ENCODE measurements around the gene SPATS2L.

SPATS2L gene

GRCh38 chr2:200311139-200311538, 4.6 kb downstream of the SPATS2L start:
- Histone ChIP-seq H3K4me2 (no peak overlapping the region), H4K20me1 (peaks cover 0 to 71% (median 37%) of the 10 kb centered on the region in 11 experiments; a peak in 15 of 22 replicates), H3K36me3 (peaks cover 0 to 7% (median 0%) of the 10 kb centered on the region in 11 experiments; a peak in 2 of 22 replicates), H3K9me3 (replicated peaks in 1 of 11) (no peaks in the 10 kb centered on the region), H3K4me1 (peaks cover 13 to 31% (median 19%) of the 10 kb centered on the region in 10 experiments), H3K9ac (no peak overlapping the region), H3K27me3 (no peaks in the 10 kb centered on the region), H3K27ac (no peak overlapping the region), H3K4me3 (no peak overlapping the region)
- TF ChIP-seq Cebpa-rat (IDR thresholded peaks at IDR 0.05): no peak

DNA sequence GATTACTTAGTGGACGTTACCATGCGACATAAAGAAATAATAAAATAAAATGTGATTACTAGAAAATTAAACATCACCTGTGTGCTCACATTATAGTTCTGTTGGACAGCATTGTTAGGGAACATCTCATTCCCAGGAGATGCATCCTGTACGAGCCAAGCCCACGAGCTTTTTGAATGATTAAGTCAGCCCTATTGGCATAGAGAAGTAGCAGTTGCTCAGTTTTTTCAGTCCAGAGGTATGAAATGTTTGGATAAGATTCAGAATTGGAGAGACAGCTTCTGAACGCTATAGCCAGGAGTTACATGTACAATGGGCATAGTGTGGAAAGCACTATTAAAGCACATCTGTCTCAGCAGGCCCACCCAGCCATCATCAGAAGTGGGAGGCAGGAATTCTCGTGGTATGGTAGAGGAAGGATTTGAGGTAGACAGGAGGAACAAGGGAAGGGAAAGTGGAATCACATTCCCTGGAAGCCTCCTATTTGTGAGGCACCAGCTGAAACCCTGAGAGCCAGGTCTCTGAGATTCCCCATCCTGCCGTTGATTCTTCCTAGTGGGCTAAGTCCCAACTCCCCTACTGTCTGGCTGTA, 8.6 kb downstream of the SPATS2L start:
- Histone ChIP-seq H3K4me2 (peak overlapping the region in 3 of 11 experiments; percentile 25 to 35 (median 35); a peak in 6 of 22 replicates), H4K20me1 (peaks cover 4 to 92% (median 45%) of the 10 kb centered on the region in 11 experiments; a peak in 15 of 22 replicates), H3K9ac (no peak overlapping the region), H3K36me3 (peaks cover 0 to 13% (median 0%) of the 10 kb centered on the region in 11 experiments; a peak in 4 of 22 replicates), H3K27me3 (no peaks in the 10 kb centered on the region), H3K4me1 (peaks cover 13 to 36% (median 19%) of the 10 kb centered on the region in 10 experiments), H3K4me3 (no peak overlapping the region), H3K27ac (no peak overlapping the region), H3K9me3 (replicated peaks in 1 of 11) (no peaks in the 10 kb centered on the region)
- no peak for TF ChIP-seq Cebpa-rat (IDR thresholded peaks at IDR 0.05)

GRCh38 chr2:200317975-200318374, 11.5 kb downstream of the SPATS2L start:
- Histone ChIP-seq H3K36me3 (peaks cover 0 to 8% (median 0%) of the 10 kb centered on the region in 11 experiments; a peak in 4 of 22 replicates), H3K27me3 (no peaks in the 10 kb centered on the region), H3K9ac (no peak overlapping the region), H3K4me3 (no peak overlapping the region), H3K4me2 (peak overlapping the region in 3 of 11 experiments; percentile 0 to 51 (median 20); a peak in 1 of 22 replicates), H3K4me1 (peaks cover 13 to 36% (median 19%) of the 10 kb centered on the region in 10 experiments), H4K20me1 (peaks cover 4 to 72% (median 37%) of the 10 kb centered on the region in 11 experiments; a peak in 15 of 22 replicates), H3K9me3 (replicated peaks in 1 of 11) (no peaks in the 10 kb centered on the region), H3K27ac (no peak overlapping the region)
- TF ChIP-seq Cebpa-rat (IDR thresholded peaks at IDR 0.05): no peak

- Histone ChIP-seq H3K4me3 (no peak overlapping the region), H3K4me2 (no peak overlapping the region), H3K9me3 (replicated peaks in 1 of 11) (no peaks in the 10 kb centered on the region), H3K9ac (no peak overlapping the region), H3K36me3 (peaks cover 0 to 8% (median 0%) of the 10 kb centered on the region in 11 experiments; a peak in 3 of 22 replicates), H4K20me1 (peaks cover 0 to 70% (median 37%) of the 10 kb centered on the region in 11 experiments; a peak in 16 of 22 replicates), H3K4me1 (peaks cover 13 to 36% (median 19%) of the 10 kb centered on the region in 10 experiments), H3K27ac (no peak overlapping the region), H3K27me3 (no peaks in the 10 kb centered on the region)
- TF ChIP-seq Cebpa-rat (IDR thresholded peaks at IDR 0.05): no peak
These were observed 12.5 kb downstream of the SPATS2L start for GRCh38 chr2:200318940-200319435.

GRCh38 chr2:200319548-200320337, 13.2 kb downstream of the SPATS2L start:
- Histone ChIP-seq H3K9me3 (replicated peaks in 1 of 11) (no peaks in the 10 kb centered on the region), H3K4me1 (peaks cover 13 to 36% (median 19%) of the 10 kb centered on the region in 10 experiments), H3K4me2 (no peak overlapping the region), H3K36me3 (peaks cover 0 to 8% (median 0%) of the 10 kb centered on the region in 11 experiments; a peak in 3 of 22 replicates), H3K4me3 (no peak overlapping the region), H3K27ac (no peak overlapping the region), H4K20me1 (peaks cover 0 to 71% (median 35%) of the 10 kb centered on the region in 11 experiments; a peak in 16 of 22 replicates), H3K27me3 (no peaks in the 10 kb centered on the region), H3K9ac (no peak overlapping the region)
- no peak for TF ChIP-seq Cebpa-rat (IDR thresholded peaks at IDR 0.05)

DNA sequence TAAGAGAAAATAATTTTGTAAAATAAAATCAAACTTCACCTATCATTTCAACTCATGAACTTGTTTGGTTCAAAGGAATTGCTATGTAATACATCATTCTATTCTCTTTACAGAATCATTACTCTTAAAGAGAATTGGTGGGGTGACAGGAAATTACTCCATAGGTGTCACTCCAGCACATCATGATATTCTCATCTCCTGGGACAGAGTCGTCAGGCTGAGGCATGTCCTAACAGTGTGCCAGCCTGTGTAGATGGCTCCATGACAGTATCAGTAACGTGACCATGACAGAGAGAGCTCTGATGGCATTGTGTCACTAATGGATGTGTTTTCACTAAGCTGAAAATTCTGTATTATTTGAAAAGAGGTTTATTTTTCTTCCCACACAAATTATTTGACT, 13.9 kb downstream of the SPATS2L start:
- no peak overlapping the region for H3K27ac ChIP-seq
- TF ChIP-seq Cebpa-rat (IDR thresholded peaks at IDR 0.05): no peak
- H3K36me3 ChIP-seq: peaks cover 0 to 8% (median 0%) of the 10 kb centered on the region in 11 experiments; a peak in 3 of 22 replicates
- H3K9me3 ChIP-seq (replicated peaks in 1 of 11): no peaks in the 10 kb centered on the region
- H3K4me3 ChIP-seq: no peak overlapping the region
- H3K4me2 ChIP-seq: no peak overlapping the region
- H3K4me1 ChIP-seq: peaks cover 13 to 31% (median 19%) of the 10 kb centered on the region in 10 experiments
- no peak overlapping the region for H3K9ac ChIP-seq
- H3K27me3 ChIP-seq: no peaks in the 10 kb centered on the region
- H4K20me1 ChIP-seq: peaks cover 0 to 69% (median 35%) of the 10 kb centered on the region in 11 experiments; a peak in 16 of 22 replicates

DNA sequence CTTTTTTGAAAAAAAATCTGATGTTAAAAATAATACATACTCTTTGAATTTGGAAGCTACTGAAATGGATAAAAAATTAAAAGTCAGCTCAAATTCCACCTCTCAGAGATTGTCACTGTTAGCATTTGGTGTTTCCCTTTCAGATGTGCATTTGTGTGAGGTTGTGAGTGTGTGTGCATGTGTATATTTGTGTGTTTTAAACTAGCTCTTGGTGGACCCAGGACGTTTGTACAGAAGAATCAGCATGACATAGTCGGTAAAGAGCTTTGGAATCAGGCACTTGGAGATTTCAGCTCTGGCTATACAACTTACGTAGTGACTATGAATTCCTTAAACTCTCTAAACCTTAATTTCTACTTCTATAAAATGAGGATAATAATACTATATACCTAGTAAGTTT, 14.5 kb downstream of the SPATS2L start:
- no peak for TF ChIP-seq Cebpa-rat (IDR thresholded peaks at IDR 0.05)
- H3K9me3 ChIP-seq (replicated peaks in 1 of 11): no peaks in the 10 kb centered on the region
- H3K4me1 ChIP-seq: peaks cover 13 to 25% (median 16%) of the 10 kb centered on the region in 10 experiments
- H3K27ac ChIP-seq: no peak overlapping the region
- peaks cover 0 to 8% (median 0%) of the 10 kb centered on the region in 11 experiments; a peak in 3 of 22 replicates for H3K36me3 ChIP-seq
- H3K9ac ChIP-seq: no peak overlapping the region
- H3K4me2 ChIP-seq: no peak overlapping the region
- no peak overlapping the region for H3K4me3 ChIP-seq
- H3K27me3 ChIP-seq: no peaks in the 10 kb centered on the region
- H4K20me1 ChIP-seq: peaks cover 0 to 63% (median 31%) of the 10 kb centered on the region in 11 experiments; a peak in 16 of 22 replicates

DNA sequence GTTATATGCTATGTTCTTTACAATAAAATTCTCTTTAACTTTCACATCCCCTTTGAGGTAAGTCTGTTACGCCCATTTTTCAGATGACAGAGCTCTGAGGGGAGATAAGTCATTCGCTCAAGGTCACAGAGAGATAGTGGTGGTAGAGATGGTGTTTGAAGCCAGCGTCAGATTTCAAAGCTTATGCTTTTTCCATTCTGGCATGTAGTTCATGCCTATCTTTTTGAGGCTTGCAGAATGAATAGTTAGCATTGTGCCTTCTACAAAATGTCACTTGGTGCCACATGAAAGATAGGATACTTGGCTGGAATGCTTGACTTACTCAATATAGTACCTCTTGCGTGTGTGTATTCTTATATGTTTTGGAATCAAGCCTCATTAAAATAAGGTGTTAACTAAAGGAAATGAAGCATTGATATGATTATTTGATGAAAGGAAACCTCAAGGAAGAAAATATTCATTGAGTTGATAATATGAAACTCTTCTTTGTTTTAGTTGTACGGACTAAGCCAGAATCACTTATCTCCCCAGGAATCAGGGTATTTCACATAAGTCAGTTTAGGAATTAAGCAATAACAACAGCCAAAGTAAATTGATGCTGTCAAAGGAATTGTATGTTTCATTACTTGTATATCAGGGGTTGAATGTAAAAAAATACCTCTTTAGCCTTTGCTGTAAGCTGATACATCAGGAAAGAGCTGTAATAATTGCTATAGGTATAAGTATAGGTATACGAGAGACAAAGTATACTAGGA, 15.5 kb downstream of the SPATS2L start:
- Histone ChIP-seq H3K27ac (no peak overlapping the region), H3K4me2 (no peak overlapping the region), H3K36me3 (peaks cover 0 to 8% (median 0%) of the 10 kb centered on the region in 11 experiments; a peak in 3 of 22 replicates), H4K20me1 (peaks cover 0 to 53% (median 23%) of the 10 kb centered on the region in 11 experiments; a peak in 13 of 22 replicates), H3K4me3 (no peak overlapping the region), H3K9me3 (replicated peaks in 1 of 11) (no peaks in the 10 kb centered on the region; a peak in 1 of 22 replicates), H3K4me1 (peaks cover 5 to 15% (median 7%) of the 10 kb centered on the region in 10 experiments; a peak in 19 of 20 replicates), H3K27me3 (no peaks in the 10 kb centered on the region), H3K9ac (no peak overlapping the region)
- no peak for TF ChIP-seq Cebpa-rat (IDR thresholded peaks at IDR 0.05)
